Hepatocyte (in vitro differentiated cells): ENCODE data around the gene ARHGAP20.

Source experiments
- CTCF ChIP-seq: fragments of 200-600 bp; sonication (generic); IDR thresholded peaks from 2 replicates; pipeline ENCODE4 v1.5.1; 2016; ENCODE audit warnings: antibody characterized with exemption, mild to moderate bottlenecking; ENCODE audit not compliant: poor library complexity
- EZH2 ChIP-seq: fragments of 200-600 bp; sonication (generic); IDR thresholded peaks from 2 replicates; pipeline ENCODE4 v1.6.1; 2016; ENCODE audit warnings: antibody characterized with exemption, mild to moderate bottlenecking, borderline replicate concordance
- EZH2phosphoT487 ChIP-seq: fragments of 200-600 bp; sonication (generic); IDR thresholded peaks from one replicate; pipeline ENCODE4 v1.6.1; 2018; ENCODE audit warnings: antibody characterized with exemption, mild to moderate bottlenecking, low read depth, moderate library complexity; ENCODE audit not compliant: unreplicated experiment, severe bottlenecking

GRCh38 chr11:110606415-110606814, 105.8 kb downstream of the ARHGAP20 start:
- TF ChIP-seq CTCF (no peak), EZH2phosphoT487 (no peak), EZH2 (no peak)
